Mucosa of descending colon (tissue), 3 donors: Measurements from ENCODE around the gene LRRK1. TPM values are rescaled to one million over a fixed set of nuclear protein-coding genes. Genes with fewer than 3 reads are reported as not detected.

ENCODE experiments used
- ATAC-seq: fragments of 200-7000 bp; cut with Tn5 transposase; one replicate; pipeline ENCODE4 v1.9.1; 2020; ENCODE audit warnings: mild to moderate bottlenecking, moderate library complexity
- DNase-seq, 3 donors: peaks; one replicate each; pipeline ENCODE4 v3.0.0-alpha.2; 2020
- H3K36me3 ChIP-seq: fragments of 200-600 bp; one replicate; pipeline ENCODE4 v1.8.0; 2021; ENCODE audit warnings: low read depth, mild to moderate bottlenecking
- H3K4me1 ChIP-seq: fragments of 200-600 bp; one replicate; pipeline ENCODE4 v1.8.0; 2021; ENCODE audit warnings: low read depth, mild to moderate bottlenecking
- H3K4me3 ChIP-seq: fragments of 200-600 bp; one replicate; pipeline ENCODE4 v1.8.0; 2021; ENCODE audit warnings: mild to moderate bottlenecking
- H3K9me3 ChIP-seq: fragments of 200-600 bp; one replicate; pipeline ENCODE4 v1.8.0; 2021; ENCODE audit warnings: mild to moderate bottlenecking
- intact Hi-C, 2 donors: fragments of 100-400 bp; cut with DNase I in 1 of 2; cut with micrococcal nuclease in 1 of 2; formaldehyde crosslinking; loops; one replicate each; pipeline versions ENCODE4 v1.11.0 to v1.11.1; 2022; cut with DNase I, micrococcal nuclease
- total RNA-seq, 3 donors: library from RNA; stranded (reverse); fragmentation: NEBNext Ultra II Directional in 2 of 3; extraction: Animal tissue kit (Norgen Biotek cat#: 25700) in 2 of 3; gene quantifications; one replicate each; pipeline versions ENCODE4 v1.2.1 to v1.2.4, GENCODE V29; 2021 to 2023
- TF ChIP-seq, protein P1 (sequence below): fragments of 200-600 bp; IDR thresholded peaks from one replicate; pipeline ENCODE4 v1.8.0; 2022; ENCODE audit warnings: antibody characterized with exemption, mild to moderate bottlenecking
- donor health status: DM: no; HTN: no; CAD: no; lungs with moderate emphysema.
- donor health status: DM: no; HTN: no; CAD: no.
- donor health status: DM: no; HTN: yes; CAD: no.

Gene LRRK1
- total RNA-seq, 3 donors from 2014 or later = 43.7 to 60.1 (median 50.6) TPM

DNA sequence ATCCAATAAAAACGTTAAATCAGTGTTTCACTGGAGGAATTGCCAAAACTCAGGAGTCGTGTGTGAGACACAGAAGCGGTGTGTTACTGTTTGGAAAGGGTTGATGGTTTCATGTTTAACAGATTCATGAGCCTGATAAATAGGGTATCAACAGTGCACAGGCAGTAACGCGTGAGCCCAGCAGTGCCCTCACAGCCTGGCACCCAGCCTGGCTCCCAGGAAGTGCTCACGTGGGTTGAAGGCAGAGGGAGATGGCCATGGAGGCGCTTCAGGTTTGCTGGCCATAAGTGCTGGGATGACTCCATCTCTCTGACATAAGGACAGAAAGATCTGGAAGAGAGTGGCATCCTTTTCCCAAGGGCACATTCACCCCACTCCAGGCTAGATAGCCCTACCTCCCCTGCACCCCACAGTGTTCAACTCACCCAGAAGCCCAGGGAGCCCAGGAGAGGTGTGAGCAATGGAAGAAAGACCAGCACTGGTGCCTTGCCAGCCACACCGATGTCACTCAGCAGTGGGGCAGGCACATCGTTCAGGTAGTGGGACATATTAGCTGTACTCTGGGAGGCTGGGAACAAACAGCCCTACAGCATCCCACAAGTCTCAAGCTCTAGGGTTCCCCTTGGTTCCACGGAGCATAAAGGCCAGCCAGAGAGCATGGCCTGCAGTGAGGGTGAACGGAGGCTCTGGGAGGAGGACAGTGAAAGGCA, 164.3 kb downstream of the LRRK1 start:
- H3K36me3 ChIP-seq = no peaks in the 10 kb centered on the region
- no peak for DNase-seq
- no peaks in the 10 kb centered on the region for H3K4me1 ChIP-seq
- ATAC-seq = no peak
- no peaks in the 10 kb centered on the region for H3K9me3 ChIP-seq
- no peak overlapping the region for H3K4me3 ChIP-seq
- intact Hi-C loops = no loop called here
- TF ChIP-seq, protein P1, sequence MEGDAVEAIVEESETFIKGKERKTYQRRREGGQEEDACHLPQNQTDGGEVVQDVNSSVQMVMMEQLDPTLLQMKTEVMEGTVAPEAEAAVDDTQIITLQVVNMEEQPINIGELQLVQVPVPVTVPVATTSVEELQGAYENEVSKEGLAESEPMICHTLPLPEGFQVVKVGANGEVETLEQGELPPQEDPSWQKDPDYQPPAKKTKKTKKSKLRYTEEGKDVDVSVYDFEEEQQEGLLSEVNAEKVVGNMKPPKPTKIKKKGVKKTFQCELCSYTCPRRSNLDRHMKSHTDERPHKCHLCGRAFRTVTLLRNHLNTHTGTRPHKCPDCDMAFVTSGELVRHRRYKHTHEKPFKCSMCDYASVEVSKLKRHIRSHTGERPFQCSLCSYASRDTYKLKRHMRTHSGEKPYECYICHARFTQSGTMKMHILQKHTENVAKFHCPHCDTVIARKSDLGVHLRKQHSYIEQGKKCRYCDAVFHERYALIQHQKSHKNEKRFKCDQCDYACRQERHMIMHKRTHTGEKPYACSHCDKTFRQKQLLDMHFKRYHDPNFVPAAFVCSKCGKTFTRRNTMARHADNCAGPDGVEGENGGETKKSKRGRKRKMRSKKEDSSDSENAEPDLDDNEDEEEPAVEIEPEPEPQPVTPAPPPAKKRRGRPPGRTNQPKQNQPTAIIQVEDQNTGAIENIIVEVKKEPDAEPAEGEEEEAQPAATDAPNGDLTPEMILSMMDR = no peak

DNA sequence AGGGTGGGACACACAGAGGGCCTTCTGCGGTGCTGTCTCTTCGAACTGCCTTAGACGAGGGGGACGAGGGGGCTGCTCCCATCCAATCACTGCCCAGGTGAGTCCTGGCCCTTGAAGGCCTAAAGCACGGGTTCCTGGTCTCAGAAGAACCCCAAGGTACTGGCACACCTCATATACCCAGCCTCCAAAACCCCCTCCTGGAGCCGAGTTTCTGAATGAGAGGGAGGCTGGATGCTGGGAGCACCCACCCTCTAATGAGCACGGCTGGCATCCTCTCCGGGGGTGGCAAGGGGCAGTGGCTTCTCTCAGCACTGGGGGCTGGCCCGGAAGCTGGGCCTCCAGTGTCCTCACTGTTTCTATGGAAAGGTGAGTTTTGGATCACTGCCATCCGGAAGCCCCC, 165.6 kb downstream of the LRRK1 start:
- TF ChIP-seq, protein P1 = no peak
- DNase-seq (no peak), ATAC-seq (no peak)
- no peak overlapping the region for H3K4me3 ChIP-seq
- peaks cover 3% of the 10 kb centered on the region for H3K4me1 ChIP-seq
- intact Hi-C loops = loop anchor here (5.0 kb wide), 1 partner anchor 172 kb away; no protein-coding TSS in a partner anchor
- H3K9me3 ChIP-seq = no peaks in the 10 kb centered on the region
- no peaks in the 10 kb centered on the region for H3K36me3 ChIP-seq

GRCh38 chr15:101085311-101085700, 166.1 kb downstream of the LRRK1 start:
- H3K4me3 ChIP-seq = no peak overlapping the region
- H3K4me1 ChIP-seq = peaks cover 3% of the 10 kb centered on the region
- DNase-seq (no peak), ATAC-seq (no peak)
- H3K36me3 ChIP-seq = no peaks in the 10 kb centered on the region
- H3K9me3 ChIP-seq = no peaks in the 10 kb centered on the region
- intact Hi-C loops = loop anchor here (5.0 kb wide), 1 partner anchor 172 kb away; no protein-coding TSS in a partner anchor
- TF ChIP-seq, protein P1 = no peak

- intact Hi-C loops = loop anchor here (5.0 kb wide), 1 partner anchor 171 kb away; no protein-coding TSS in a partner anchor
- TF ChIP-seq, protein P1 = no peak
- no peak for ATAC-seq
Observed at GRCh38 chr15:101086394-101087171, 167.4 kb downstream of the LRRK1 start.

GRCh38 chr15:101087172-101087769, 168.1 kb downstream of the LRRK1 start:
- no peak overlapping the region for H3K4me3 ChIP-seq
- H3K36me3 ChIP-seq = no peaks in the 10 kb centered on the region
- ATAC-seq (no peak), DNase-seq (no peak)
- H3K4me1 ChIP-seq = peaks cover 3% of the 10 kb centered on the region
- intact Hi-C loops = loop anchor here (5.0 kb wide), 1 partner anchor 170 kb away; no protein-coding TSS in a partner anchor
- H3K9me3 ChIP-seq = no peaks in the 10 kb centered on the region
- TF ChIP-seq, protein P1 = no peak

More at GRCh38 chr15:101086394-101087171, 167.4 kb downstream of the LRRK1 start:
- H3K4me1 ChIP-seq = peaks cover 3% of the 10 kb centered on the region
- no peak for DNase-seq
- H3K36me3 ChIP-seq = no peaks in the 10 kb centered on the region
- no peak overlapping the region for H3K4me3 ChIP-seq
- H3K9me3 ChIP-seq = no peaks in the 10 kb centered on the region
